SK-N-MC (cell line): ENCODE measurements around the gene CACHD1.

Source experiments
- EZH2 ChIP-seq: fragments of 200-600 bp; sonication (generic); IDR thresholded peaks from one replicate; pipeline ENCODE4 v1.6.1; 2017; ENCODE audit warnings: antibody characterized with exemption
- POLR2AphosphoS5 ChIP-seq: IDR thresholded peaks from 2 replicates; pipeline ENCODE4 v1.6.1; 2012; ENCODE audit warnings: mild to moderate bottlenecking, low read depth, low read length, borderline replicate concordance

DNA sequence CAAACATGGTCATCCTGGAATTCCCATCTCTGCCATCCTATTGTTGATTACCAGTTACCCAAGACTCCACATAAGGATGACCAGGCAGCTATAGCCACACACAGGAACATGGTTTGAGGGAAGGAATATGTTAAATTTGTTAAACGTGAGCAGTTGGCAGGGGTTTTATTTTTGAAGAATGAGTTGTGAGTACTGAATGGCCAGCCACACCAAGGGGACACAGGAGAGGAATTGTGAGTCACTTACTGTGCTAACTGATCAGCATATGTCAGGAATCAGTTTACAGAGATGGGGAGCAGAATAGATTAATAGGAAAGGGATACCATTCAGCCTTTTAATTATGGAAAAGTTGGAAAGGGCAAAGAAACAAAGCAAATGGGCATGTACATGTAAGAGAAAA, 235.7 kb downstream of the CACHD1 start:
- no peak for TF ChIP-seq EZH2
- no peak for TF ChIP-seq POLR2AphosphoS5
